ENCODE results near the gene MEIOSIN. TPM values are rescaled to one million over a fixed set of nuclear protein-coding genes. Genes with fewer than 3 reads are reported as not detected.

The MEIOSIN gene
- total and polyA plus RNA-seq, 4 donors = not detected

GRCh38 chr19:45812297-45812696, 79.1 kb downstream of the MEIOSIN start:
- no peak overlapping the region for H3K27ac ChIP-seq (ENCODE audit: low read depth in 1 of 2, low read length in 2 of 2)
- peaks cover 0 to 7% (median 0%) of the 10 kb centered on the region in 4 donors for H3K4me1 ChIP-seq (ENCODE audit: control insufficient read depth in 4 of 4, insufficient read depth in 4 of 4, low read length in 3 of 4)
- no peak overlapping the region for H3K4me3 ChIP-seq (ENCODE audit: low read depth in 1 of 3, low read length in 3 of 3)
- WGBS = 94% methylated on average over 6 of the region's 6 CpGs
- no peak for DNase-seq (ENCODE audit: low spot score)
- peaks cover 0 to 5% (median 2%) of the 10 kb centered on the region in 4 donors for H3K36me3 ChIP-seq (ENCODE audit: control insufficient read depth in 4 of 4, insufficient read depth in 3 of 4, low read depth in 1 of 4, low read length in 3 of 4)
- TF ChIP-seq ATF3 (IDR thresholded peaks at IDR 0.05) = no peak
- no peak for TF ChIP-seq ZBTB33 (IDR thresholded peaks at IDR 0.05)
- H3K9ac ChIP-seq (ENCODE audit: low read depth in 1 of 2, low read length in 2 of 2) = no peak overlapping the region
- H3K9me3 ChIP-seq (ENCODE audit: control insufficient read depth in 4 of 4, low read length in 3 of 4) = no peaks in the 10 kb centered on the region
- no peaks in the 10 kb centered on the region for H3K27me3 ChIP-seq (ENCODE audit: control insufficient read depth in 4 of 4, insufficient read depth in 4 of 4, low read length in 3 of 4)

Other genes with a start within 250 kb of the MEIOSIN start
- 1 to 10 TPM; 1.0 to 1.6 TPM for gene RTN2, start 236.4 kb upstream of the MEIOSIN start, total RNA-seq
- gene RTN2, start 236.4 kb upstream of the MEIOSIN start, polyA plus RNA-seq = 1 to 10 TPM; 1.3 to 3.5 TPM
- 1 to 10 TPM in 1 of 2 donors, under 1 TPM in 1; 0.17 to 1.5 TPM for gene PPM1N, start 235.0 kb upstream of the MEIOSIN start, total RNA-seq
- gene PPM1N, start 235.0 kb upstream of the MEIOSIN start, polyA plus RNA-seq = under 1 TPM; 0.45 to 0.49 TPM
- 10 to 100 TPM; 20.2 to 29.1 TPM for gene VASP, start 226.0 kb upstream of the MEIOSIN start, total RNA-seq
- 10 to 100 TPM in 1 of 2 donors, 1 to 10 TPM in 1; 7.3 to 25.3 TPM for gene VASP, start 226.0 kb upstream of the MEIOSIN start, polyA plus RNA-seq
- gene OPA3, start 148.6 kb upstream of the MEIOSIN start, total RNA-seq = 1 to 10 TPM; 3.8 to 6.7 TPM
- gene OPA3, start 148.6 kb upstream of the MEIOSIN start, polyA plus RNA-seq = 1 to 10 TPM; 5.8 to 9.4 TPM
- under 1 TPM; 0.37 to 0.84 TPM for gene GPR4, start 131.2 kb upstream of the MEIOSIN start, total RNA-seq
- 1 to 10 TPM; 1.1 to 1.9 TPM for gene GPR4, start 131.2 kb upstream of the MEIOSIN start, polyA plus RNA-seq
- 1 to 10 TPM; 8.5 to 9.5 TPM for gene EML2, start 94.0 kb upstream of the MEIOSIN start, total RNA-seq
- 10 to 100 TPM in 1 of 2 donors, 1 to 10 TPM in 1; 1.1 to 10.4 TPM for gene EML2, start 94.0 kb upstream of the MEIOSIN start, polyA plus RNA-seq
- gene GIPR, start 65.2 kb upstream of the MEIOSIN start, total RNA-seq = under 1 TPM; 0.05 to 0.50 TPM
- gene GIPR, start 65.2 kb upstream of the MEIOSIN start, polyA plus RNA-seq = under 1 TPM; 0.06 to 0.08 TPM
- 10 to 100 TPM; 38.6 to 71.9 TPM for gene SNRPD2, start 41.5 kb upstream of the MEIOSIN start, total RNA-seq
- 100 to 1,000 TPM; 109 to 175 TPM for gene SNRPD2, start 41.5 kb upstream of the MEIOSIN start, polyA plus RNA-seq
- gene QPCTL, start 40.8 kb upstream of the MEIOSIN start, total RNA-seq = 1 to 10 TPM; 3.7 to 6.1 TPM
- gene QPCTL, start 40.8 kb upstream of the MEIOSIN start, polyA plus RNA-seq = 1 to 10 TPM; 2.9 to 4.5 TPM
- gene FBXO46, start 2.5 kb upstream of the MEIOSIN start, total RNA-seq = 1 to 10 TPM; 2.9 to 4.2 TPM
- gene FBXO46, start 2.5 kb upstream of the MEIOSIN start, polyA plus RNA-seq = 1 to 10 TPM; 1.2 to 4.5 TPM
- 1 to 10 TPM; 2.7 to 5.0 TPM for gene SIX5, start 35.8 kb downstream of the MEIOSIN start, total RNA-seq
- gene SIX5, start 35.8 kb downstream of the MEIOSIN start, polyA plus RNA-seq = 1 to 10 TPM; 3.7 to 9.9 TPM
- gene DMPK, start 49.1 kb downstream of the MEIOSIN start, total RNA-seq = 10 to 100 TPM in 1 of 2 donors, 1 to 10 TPM in 1; 6.4 to 12.5 TPM
- gene DMPK, start 49.1 kb downstream of the MEIOSIN start, polyA plus RNA-seq = 1 to 10 TPM; 1.8 to 5.9 TPM
- 10 to 100 TPM; 11.3 to 14.6 TPM for gene DMWD, start 59.4 kb downstream of the MEIOSIN start, total RNA-seq
- gene DMWD, start 59.4 kb downstream of the MEIOSIN start, polyA plus RNA-seq = 1 to 10 TPM; 3.7 to 6.5 TPM
- under 1 TPM in 1 of 2 donors, not detected in 1; 0.08 TPM for gene RSPH6A, start 81.9 kb downstream of the MEIOSIN start, total RNA-seq
- not detected for gene RSPH6A, start 81.9 kb downstream of the MEIOSIN start, polyA plus RNA-seq
- 10 to 100 TPM; 22.2 to 26.1 TPM for gene SYMPK, start 129.7 kb downstream of the MEIOSIN start, total RNA-seq
- gene SYMPK, start 129.7 kb downstream of the MEIOSIN start, polyA plus RNA-seq = 10 to 100 TPM in 1 of 2 donors, 1 to 10 TPM in 1; 5.5 to 26.0 TPM
- gene FOXA3, start 130.9 kb downstream of the MEIOSIN start, total RNA-seq = 10 to 100 TPM; 12.3 to 30.8 TPM
- gene FOXA3, start 130.9 kb downstream of the MEIOSIN start, polyA plus RNA-seq = 10 to 100 TPM; 11.5 to 37.1 TPM
- gene IRF2BP1, start 152.7 kb downstream of the MEIOSIN start, total RNA-seq = 10 to 100 TPM; 16.5 to 16.8 TPM
- 10 to 100 TPM in 1 of 2 donors, 1 to 10 TPM in 1; 4.9 to 16.3 TPM for gene IRF2BP1, start 152.7 kb downstream of the MEIOSIN start, polyA plus RNA-seq
- gene MYPOP, start 169.2 kb downstream of the MEIOSIN start, total RNA-seq = 1 to 10 TPM in 1 of 2 donors, under 1 TPM in 1; 0.70 to 1.8 TPM
- 1 to 10 TPM in 1 of 2 donors, under 1 TPM in 1; 0.90 to 3.0 TPM for gene MYPOP, start 169.2 kb downstream of the MEIOSIN start, polyA plus RNA-seq
- not detected for gene NANOS2, start 181.3 kb downstream of the MEIOSIN start, total RNA-seq
- gene NANOS2, start 181.3 kb downstream of the MEIOSIN start, polyA plus RNA-seq = not detected
- 1 to 10 TPM in 1 of 2 donors, under 1 TPM in 1; 0.47 to 1.6 TPM for gene NOVA2, start 240.4 kb downstream of the MEIOSIN start, total RNA-seq
- gene NOVA2, start 240.4 kb downstream of the MEIOSIN start, polyA plus RNA-seq = under 1 TPM; 0.31 to 0.37 TPM